Endothelial cell of umbilical vein (primary cell): Measurements from ENCODE around the gene SIPA1. TPM values are rescaled to one million over a fixed set of nuclear protein-coding genes. Genes with fewer than 3 reads are reported as not detected.

Experiments
- BruUV-seq: library from RNA; stranded (reverse); fragments of 400-500 nt; replicated peaks from 2 replicates; lab custom pipeline; 2021; lab: Mats Ljungman, UMichigan
- CTCF ChIA-PET: fragments of 300-600, 350-600 bp; sonication (Branson Sonifier 250); formaldehyde crosslinking; loops from one replicate; lab custom pipeline; 2021; ENCODE audit warnings: antibody characterized with exemption, inconsistent platforms; lab: Charles Lee
- POLR2A ChIA-PET: fragments of 300-600, 350-600 bp; sonication (Branson Sonifier 250); formaldehyde crosslinking; loops from one replicate; lab custom pipeline; 2021; ENCODE audit warnings: antibody characterized with exemption, inconsistent platforms; lab: Charles Lee
- DNase-seq: peaks from one replicate; pipeline ENCODE4 v3.0.0-alpha.2; 2011; ENCODE audit warnings: low read depth, low spot score
- FAIRE-seq: peaks from 2 replicates; lab custom pipeline; 2011; peaks lifted over from hg19 to GRCh38; lab: Jason Lieb, UNC
- H2AFZ ChIP-seq: 2 replicates; pipeline ENCODE4 v1.6.0; 2012; ENCODE audit warnings: low read depth, low read length, control low read depth, inconsistent platforms
- H3K27ac ChIP-seq: 2 replicates; pipeline ENCODE4 v1.5.1; 2011; ENCODE audit warnings: low read depth, mild to moderate bottlenecking, control low read depth, low read length, moderate library complexity; ENCODE audit not compliant: insufficient read depth
- H3K27me3 ChIP-seq, 2 experiments: 2 replicates each; pipeline versions ENCODE4 v1.6.0 to v1.6.1; 2011; ENCODE audit warnings: low read length in 2 of 2, mixed read lengths in 1 of 2; ENCODE audit not compliant: control insufficient read depth in 2 of 2, insufficient read depth in 2 of 2
- H3K36me3 ChIP-seq, 2 experiments: 2 replicates in 1 of 2; 3 replicates in 1 of 2; pipeline ENCODE4 v1.5.1; 2011; ENCODE audit warnings: low read length in 2 of 2, mild to moderate bottlenecking in 1 of 2, moderate library complexity in 1 of 2; ENCODE audit not compliant: control insufficient read depth in 2 of 2, insufficient read depth in 2 of 2; ENCODE audit errors: extremely low read depth in 1 of 2
- H3K4me1 ChIP-seq: 3 replicates; pipeline ENCODE4 v1.5.1; 2011; ENCODE audit warnings: mild to moderate bottlenecking, low read length; ENCODE audit not compliant: control insufficient read depth, insufficient read depth; ENCODE audit errors: extremely low read depth
- H3K4me2 ChIP-seq: 2 replicates; pipeline ENCODE4 v1.6.1; 2011; ENCODE audit warnings: low read length, control low read depth, mixed read lengths; ENCODE audit not compliant: insufficient read depth
- H3K4me3 ChIP-seq, 3 experiments: fragments of 200-600 bp in 1 of 3; sonication (generic), shearing (Covaris generic) in 1 of 3; replicated peaks in 1 of 3; 2 replicates each; pipeline ENCODE4 v1.5.1; 2011 to 2016; ENCODE audit warnings: control low read depth in 3 of 3, low read length in 3 of 3, mild to moderate bottlenecking in 2 of 3, inconsistent platforms in 1 of 3, low read depth in 1 of 3, moderate library complexity in 1 of 3; ENCODE audit not compliant: insufficient read depth in 1 of 3
- H3K79me2 ChIP-seq: 2 replicates; pipeline ENCODE4 v1.6.0; 2012; ENCODE audit warnings: low read length, inconsistent platforms; ENCODE audit not compliant: control insufficient read depth, insufficient read depth
- H3K9ac ChIP-seq: replicated peaks from 2 replicates; pipeline ENCODE3; 2011; ENCODE audit warnings: low read length, control low read depth; ENCODE audit not compliant: insufficient read depth; ENCODE audit errors: extremely low read depth
- H3K9me1 ChIP-seq: replicated peaks from 3 replicates; pipeline ENCODE4 v1.6.0; 2011; ENCODE audit warnings: mild to moderate bottlenecking, low read length; ENCODE audit not compliant: control insufficient read depth, insufficient read depth; ENCODE audit errors: extremely low read depth
- H3K9me3 ChIP-seq: replicated peaks from 2 replicates; pipeline ENCODE4 v1.5.1; 2012; ENCODE audit warnings: low read length, inconsistent platforms; ENCODE audit not compliant: control insufficient read depth, insufficient read depth
- H4K20me1 ChIP-seq: replicated peaks from 2 replicates; pipeline ENCODE3; 2011; ENCODE audit warnings: mild to moderate bottlenecking, low read length; ENCODE audit not compliant: control insufficient read depth, insufficient read depth; ENCODE audit errors: extremely low read depth
- EZH2 ChIP-seq: IDR thresholded peaks from 2 replicates; pipeline ENCODE4 v1.6.1; 2012; ENCODE audit warnings: borderline replicate concordance, low read depth, mild to moderate bottlenecking, moderate library complexity, low read length, inconsistent platforms; ENCODE audit not compliant: severe bottlenecking
- FOS ChIP-seq: IDR thresholded peaks from 2 replicates; pipeline ENCODE4 v1.6.1; 2011; ENCODE audit warnings: mild to moderate bottlenecking, low read length, moderate library complexity, borderline replicate concordance; ENCODE audit not compliant: insufficient read depth
- GATA2 ChIP-seq: IDR thresholded peaks from 2 replicates; pipeline ENCODE4 v1.7.0; 2011; ENCODE audit warnings: low read depth, mild to moderate bottlenecking, moderate library complexity, mixed read lengths, low read length; ENCODE audit not compliant: insufficient read length, insufficient read depth
- JUN ChIP-seq: IDR thresholded peaks from 2 replicates; pipeline ENCODE4 v1.6.1; 2011; ENCODE audit warnings: borderline replicate concordance, low read depth; ENCODE audit not compliant: insufficient read length, insufficient read depth
- MYC ChIP-seq: IDR thresholded peaks from one replicate; pipeline ENCODE4 v1.6.1; 2011; ENCODE audit warnings: mild to moderate bottlenecking, low read depth, low read length
- POLR2A ChIP-seq: IDR thresholded peaks from 2 replicates; pipeline ENCODE4 v1.6.1; 2012; ENCODE audit warnings: low read depth, mild to moderate bottlenecking, control low read depth, low read length
- POLR2AphosphoS5 ChIP-seq: IDR thresholded peaks from 2 replicates; pipeline ENCODE4 v1.6.1; 2012; ENCODE audit warnings: low read depth, mild to moderate bottlenecking, control low read depth, low read length, moderate library complexity; ENCODE audit not compliant: insufficient read depth
- dilution Hi-C: fragments of 300-500 bp; cut with MboI; formaldehyde crosslinking; loops from one replicate; pipeline ENCODE4 v1.15.0; 2019; ENCODE audit warnings: low sequenced_read_pairs; ENCODE audit not compliant: extremely low pct_ligation_motif_present
- intact Hi-C: fragments of 100-400 bp; cut with micrococcal nuclease; formaldehyde crosslinking; loops from one replicate; pipeline ENCODE4 v1.10.0; 2022
- microRNA-seq: library from miRNA; unstranded; fragments of <30 nt; microRNA quantifications from one replicate; pipeline ENCODE4 v1.2.0, GENCODE V29; 2021; ENCODE audit warnings: borderline number of aligned reads, borderline replicate concordance
- polyA plus RNA-seq, 4 experiments: library from polyadenylated mRNA; depleted of rRNA in 3 of 4; stranded (reverse) in 3 of 4; unstranded in 1 of 4; fragments of >200 nt; gene quantifications; 2 replicates each; pipeline versions ENCODE4 v1.2.1 to v1.2.3, GENCODE V29; 2011 to 2012; ENCODE audit warnings: missing spikeins in 1 of 4
- small RNA-seq: library from RNA; depleted of rRNA; stranded (forward); fragments of <200 nt; gene quantifications from one replicate; pipeline ENCODE3, GENCODE V24; 2012; ENCODE audit warnings: low replicate concordance, low read depth; ENCODE audit not compliant: insufficient read depth, insufficient read length
- total RNA-seq: library from RNA; stranded (reverse); gene quantifications from 2 replicates; pipeline ENCODE4 v1.2.3, GENCODE V29; 2021
- TF ChIP-seq, protein P1 (sequence below), 2 donors: IDR thresholded peaks; 1 replicate in 1 of 2; 2 replicates in 1 of 2; pipeline ENCODE4 v1.5.1; 2011; ENCODE audit warnings: low read length in 2 of 2, mild to moderate bottlenecking in 2 of 2, moderate library complexity in 2 of 2, control low read depth in 1 of 2, inconsistent platforms in 1 of 2, low read depth in 1 of 2; ENCODE audit not compliant: insufficient read depth in 1 of 2; ENCODE audit errors: extremely low read depth in 1 of 2
- TF ChIP-seq, protein P2 (sequence below): IDR thresholded peaks from 2 replicates; pipeline ENCODE4 v1.6.1; 2011; ENCODE audit not compliant: insufficient read depth, insufficient read length

SIPA1 gene
- total and polyA plus RNA-seq, 2 donors (not counting 3 experiments of a cell fraction or from before 2014, with no cell fraction given) = 67.5 to 119 TPM

DNA sequence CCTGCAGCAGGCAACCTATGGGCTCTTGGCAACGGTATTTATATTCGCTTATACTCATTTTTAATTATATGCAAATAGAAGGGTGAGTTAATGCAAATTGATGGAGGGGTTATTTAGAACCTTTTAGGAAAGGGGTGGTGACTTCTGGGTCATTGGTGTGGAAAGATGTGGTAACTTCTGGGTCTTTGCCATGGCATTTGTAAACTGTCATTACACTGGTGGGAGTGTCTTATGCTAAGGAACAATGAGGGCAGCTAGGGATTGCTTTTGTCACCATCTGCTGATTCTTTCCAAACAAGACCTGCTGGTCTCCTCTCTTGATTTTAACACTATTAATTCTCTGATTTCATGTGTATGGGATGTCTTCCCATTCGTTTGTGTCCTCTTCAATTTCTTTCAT lies 62.5 kb downstream of the SIPA1 start:
- Histone ChIP-seq H3K79me2 (no peaks in the 10 kb centered on the region), H3K4me2 (no peak overlapping the region), H3K4me3 (no peak overlapping the region), H3K9me3 (no peaks in the 10 kb centered on the region), H3K9ac (no peak overlapping the region), H2AFZ (no peak overlapping the region), H3K27ac (no peak overlapping the region), H3K4me1 (peaks cover 9% of the 10 kb centered on the region), H3K9me1 (no peaks in the 10 kb centered on the region), H3K27me3 (peaks cover 8 to 12% of the 10 kb centered on the region in 2 experiments), H3K36me3 (no peaks in the 10 kb centered on the region), H4K20me1 (no peaks in the 10 kb centered on the region)
- no peak for DNase-seq
- TF ChIP-seq, protein P1, sequence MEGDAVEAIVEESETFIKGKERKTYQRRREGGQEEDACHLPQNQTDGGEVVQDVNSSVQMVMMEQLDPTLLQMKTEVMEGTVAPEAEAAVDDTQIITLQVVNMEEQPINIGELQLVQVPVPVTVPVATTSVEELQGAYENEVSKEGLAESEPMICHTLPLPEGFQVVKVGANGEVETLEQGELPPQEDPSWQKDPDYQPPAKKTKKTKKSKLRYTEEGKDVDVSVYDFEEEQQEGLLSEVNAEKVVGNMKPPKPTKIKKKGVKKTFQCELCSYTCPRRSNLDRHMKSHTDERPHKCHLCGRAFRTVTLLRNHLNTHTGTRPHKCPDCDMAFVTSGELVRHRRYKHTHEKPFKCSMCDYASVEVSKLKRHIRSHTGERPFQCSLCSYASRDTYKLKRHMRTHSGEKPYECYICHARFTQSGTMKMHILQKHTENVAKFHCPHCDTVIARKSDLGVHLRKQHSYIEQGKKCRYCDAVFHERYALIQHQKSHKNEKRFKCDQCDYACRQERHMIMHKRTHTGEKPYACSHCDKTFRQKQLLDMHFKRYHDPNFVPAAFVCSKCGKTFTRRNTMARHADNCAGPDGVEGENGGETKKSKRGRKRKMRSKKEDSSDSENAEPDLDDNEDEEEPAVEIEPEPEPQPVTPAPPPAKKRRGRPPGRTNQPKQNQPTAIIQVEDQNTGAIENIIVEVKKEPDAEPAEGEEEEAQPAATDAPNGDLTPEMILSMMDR (IDR thresholded peaks at IDR 0.05; ENCODE audit: extremely low read depth in 1 of 2, insufficient read depth in 1 of 2, low read depth in 1 of 2, low read length in 2 of 2) = no peak
- TF ChIP-seq, protein P2, sequence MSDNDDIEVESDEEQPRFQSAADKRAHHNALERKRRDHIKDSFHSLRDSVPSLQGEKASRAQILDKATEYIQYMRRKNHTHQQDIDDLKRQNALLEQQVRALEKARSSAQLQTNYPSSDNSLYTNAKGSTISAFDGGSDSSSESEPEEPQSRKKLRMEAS = no peak
- no peak for TF ChIP-seq POLR2A
- no peak for TF ChIP-seq MYC
- TF ChIP-seq POLR2AphosphoS5 = no peak
- no peak for TF ChIP-seq JUN
- no peak for TF ChIP-seq FOS
- TF ChIP-seq EZH2 = no peak
- no peak for TF ChIP-seq GATA2
- POLR2A ChIA-PET = no interaction called here
- dilution Hi-C loops = no loop called here
- FAIRE-seq = no peak
- CTCF ChIA-PET = interaction anchor here (1.2 kb wide), 1 partner anchor 11 kb away, joined by 4 read pairs; no protein-coding TSS in a partner anchor
- intact Hi-C loops = no loop called here
- BruUV-seq = no TSS peak

Small RNA genes within 50 kb of the gene (microRNA-seq; reads per million reads assigned to microRNA genes)
- gene MIR4489 (1.9 reads per million), gene MIR4690 (not detected)

Small RNA genes within 50 kb of the gene (small RNA-seq; reads per million reads assigned to genes)
- not detected for gene MIR4489
- not detected for gene MIR4690
- not detected for gene RN7SL309P

Other genes with a start within 250 kb of the SIPA1 start
- gene NEAT1, start 215.3 kb upstream of the SIPA1 start, total RNA-seq = 957 and 1,053 TPM in 2 replicates
- gene NEAT1, start 215.3 kb upstream of the SIPA1 start, polyA plus RNA-seq = 34.4 and 43.3 TPM in 2 replicates
- 7,529 and 7,700 TPM in 2 replicates for gene MALAT1, start 139.1 kb upstream of the SIPA1 start, total RNA-seq
- 394 and 491 TPM in 2 replicates for gene MALAT1, start 139.1 kb upstream of the SIPA1 start, polyA plus RNA-seq
- 88.2 and 88.7 TPM in 2 replicates for gene SCYL1, start 113.0 kb upstream of the SIPA1 start, total RNA-seq
- 126 and 153 TPM in 2 replicates for gene SCYL1, start 113.0 kb upstream of the SIPA1 start, polyA plus RNA-seq
- gene LTBP3, start 79.7 kb upstream of the SIPA1 start, total RNA-seq = 120 and 121 TPM in 2 replicates
- gene LTBP3, start 79.7 kb upstream of the SIPA1 start, polyA plus RNA-seq = 209 and 225 TPM in 2 replicates
- 40.8 and 46.9 TPM in 2 replicates for gene ZNRD2, start 67.6 kb upstream of the SIPA1 start, total RNA-seq
- 96.2 and 96.7 TPM in 2 replicates for gene ZNRD2, start 67.6 kb upstream of the SIPA1 start, polyA plus RNA-seq
- gene FAM89B, start 65.6 kb upstream of the SIPA1 start, total RNA-seq = 63.1 and 63.8 TPM in 2 replicates
- gene FAM89B, start 65.6 kb upstream of the SIPA1 start, polyA plus RNA-seq = 153 and 193 TPM in 2 replicates
- gene EHBP1L1, start 62.0 kb upstream of the SIPA1 start, total RNA-seq = 18.8 and 19.7 TPM in 2 replicates
- 12.7 and 18.5 TPM in 2 replicates for gene EHBP1L1, start 62.0 kb upstream of the SIPA1 start, polyA plus RNA-seq
- gene KCNK7, start 42.3 kb upstream of the SIPA1 start, total RNA-seq = 0.60 and 1.3 TPM in 2 replicates
- gene KCNK7, start 42.3 kb upstream of the SIPA1 start, polyA plus RNA-seq = 0.17 and 0.19 TPM in 2 replicates
- 160 and 182 TPM in 2 replicates for gene MAP3K11, start 23.9 kb upstream of the SIPA1 start, total RNA-seq
- 131 and 148 TPM in 2 replicates for gene MAP3K11, start 23.9 kb upstream of the SIPA1 start, polyA plus RNA-seq
- gene PCNX3, start 22.3 kb upstream of the SIPA1 start, total RNA-seq = 53.8 and 53.9 TPM in 2 replicates
- 42.6 and 53.5 TPM in 2 replicates for gene PCNX3, start 22.3 kb upstream of the SIPA1 start, polyA plus RNA-seq
- 105 and 106 TPM in 2 replicates for gene RELA, start 24.8 kb downstream of the SIPA1 start, total RNA-seq
- gene RELA, start 24.8 kb downstream of the SIPA1 start, polyA plus RNA-seq = 78.7 and 89.5 TPM in 2 replicates
- gene KAT5, start 74.2 kb downstream of the SIPA1 start, total RNA-seq = 48.8 and 50.2 TPM in 2 replicates
- gene KAT5, start 74.2 kb downstream of the SIPA1 start, polyA plus RNA-seq = 31.4 and 35.8 TPM in 2 replicates
- gene RNASEH2C, start 82.7 kb downstream of the SIPA1 start, total RNA-seq = 46.4 and 62.0 TPM in 2 replicates
- 110 and 113 TPM in 2 replicates for gene RNASEH2C, start 82.7 kb downstream of the SIPA1 start, polyA plus RNA-seq
- gene AP5B1, start 142.9 kb downstream of the SIPA1 start, total RNA-seq = 15.3 and 15.5 TPM in 2 replicates
- gene AP5B1, start 142.9 kb downstream of the SIPA1 start, polyA plus RNA-seq = 9.2 and 13.0 TPM in 2 replicates
- gene OVOL1, start 149.0 kb downstream of the SIPA1 start, total RNA-seq = not detected in 2 replicates
- not detected in 2 replicates for gene OVOL1, start 149.0 kb downstream of the SIPA1 start, polyA plus RNA-seq
- gene SNX32, start 195.9 kb downstream of the SIPA1 start, total RNA-seq = 1.0 TPM in 1 of 2 replicates, not detected in the other
- gene SNX32, start 195.9 kb downstream of the SIPA1 start, polyA plus RNA-seq = 0.19 and 0.29 TPM in 2 replicates
- gene CFL1, start 220.1 kb downstream of the SIPA1 start, total RNA-seq = 1,783 and 1,844 TPM in 2 replicates
- 2,403 and 2,689 TPM in 2 replicates for gene CFL1, start 220.1 kb downstream of the SIPA1 start, polyA plus RNA-seq
- gene MUS81, start 222.3 kb downstream of the SIPA1 start, total RNA-seq = 68.4 and 76.9 TPM in 2 replicates
- gene MUS81, start 222.3 kb downstream of the SIPA1 start, polyA plus RNA-seq = 57.9 and 64.5 TPM in 2 replicates
- gene EFEMP2, start 234.7 kb downstream of the SIPA1 start, total RNA-seq = 76.5 and 81.7 TPM in 2 replicates
- gene EFEMP2, start 234.7 kb downstream of the SIPA1 start, polyA plus RNA-seq = 207 and 259 TPM in 2 replicates
- not detected in 2 replicates for gene CTSW, start 241.7 kb downstream of the SIPA1 start, total RNA-seq
- not detected in 2 replicates for gene CTSW, start 241.7 kb downstream of the SIPA1 start, polyA plus RNA-seq